Measurements from ENCODE around the gene TFIP11.
"Not testable (repeated sequence)": the region's sequence is repeated elsewhere in the genome, so short reads cannot be mapped to it uniquely, and the experiment has no call there.

Gene TFIP11

GRCh38 chr22:26540119-26540518, 27.8 kb upstream of the TFIP11 start:
- DNase-seq, result no peak

- DNase-seq, result no peak
Observed at GRCh38 chr22:26536762-26537134, 24.5 kb upstream of the TFIP11 start.

GRCh38 chr22:26536056-26536761, 23.9 kb upstream of the TFIP11 start:
- DNase-seq, result no peak

- DNase-seq, result no peak
Observed at GRCh38 chr22:26535603-26535908, 23.3 kb upstream of the TFIP11 start.

DNA sequence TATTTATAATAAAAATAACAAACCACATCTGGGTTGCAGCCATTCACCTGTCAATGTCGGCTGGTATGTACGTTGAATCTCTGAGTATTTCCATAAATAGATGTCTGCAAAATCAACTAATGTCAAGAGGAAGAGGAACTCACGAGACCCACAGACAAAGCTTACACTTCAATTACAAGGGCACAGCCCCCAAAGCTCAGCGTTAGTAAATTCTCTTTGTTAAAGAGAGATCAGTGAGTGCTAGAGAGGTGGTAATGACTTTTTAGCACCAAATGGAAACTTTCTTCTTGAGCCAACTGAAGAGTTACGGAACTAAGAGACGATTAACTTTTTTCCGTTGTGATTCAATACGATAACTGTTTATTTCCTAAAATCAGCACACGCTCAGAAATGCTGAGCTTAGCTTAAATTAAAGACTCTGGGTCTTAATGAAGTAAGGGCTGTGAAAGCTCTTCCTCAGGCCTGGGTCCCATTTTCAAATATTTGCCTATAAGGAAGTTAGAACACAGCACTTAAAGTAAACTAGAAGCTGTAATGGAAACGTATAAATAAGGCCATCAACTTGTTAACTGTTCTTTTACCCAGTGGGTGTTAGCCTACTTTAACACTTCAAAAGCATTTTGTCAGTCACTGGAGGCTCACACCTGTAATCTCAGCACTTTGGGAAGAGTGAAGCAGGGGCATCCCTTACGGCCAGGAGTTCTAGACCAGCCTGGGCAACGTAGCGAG, 22.8 kb upstream of the TFIP11 start:
- no peak for DNase-seq

DNA sequence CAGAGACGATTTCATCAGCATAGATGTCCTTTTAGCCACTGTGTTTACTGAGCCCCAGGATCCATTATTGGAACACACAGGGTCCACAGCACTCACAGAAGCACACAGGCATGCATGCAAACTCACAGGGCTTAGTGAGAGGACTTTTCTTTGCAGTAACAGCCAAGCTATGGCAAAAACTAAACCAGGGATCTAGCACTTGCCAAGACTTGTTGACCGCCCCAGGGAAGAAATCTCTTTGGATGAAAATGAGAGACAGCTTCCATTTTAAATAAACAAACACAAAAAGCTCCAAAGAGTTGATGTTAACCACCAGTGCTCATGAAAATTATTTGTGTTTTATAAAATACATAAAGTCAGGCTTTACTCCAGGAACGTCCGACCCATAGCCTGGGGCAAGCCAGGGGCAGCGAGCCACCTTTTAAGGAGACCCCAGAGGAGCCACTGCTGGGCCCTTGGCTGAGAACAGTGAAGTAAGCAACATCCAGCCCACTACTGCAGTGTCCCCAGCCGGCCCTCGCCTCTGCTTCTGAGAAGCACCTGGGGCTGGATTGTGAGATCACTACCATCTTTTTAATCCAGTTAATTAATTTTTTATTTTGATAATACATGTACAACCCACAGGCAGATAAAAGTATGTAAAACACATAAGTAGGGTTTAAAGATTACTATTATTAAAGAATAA, 22.0 kb upstream of the TFIP11 start:
- no peak for DNase-seq

GRCh38 chr22:26529345-26529744, 17.1 kb upstream of the TFIP11 start:
- DNase-seq, result no peak

- not testable (repeated sequence) for DNase-seq
Observed at GRCh38 chr22:26528518-26528917, 16.2 kb upstream of the TFIP11 start.

DNA sequence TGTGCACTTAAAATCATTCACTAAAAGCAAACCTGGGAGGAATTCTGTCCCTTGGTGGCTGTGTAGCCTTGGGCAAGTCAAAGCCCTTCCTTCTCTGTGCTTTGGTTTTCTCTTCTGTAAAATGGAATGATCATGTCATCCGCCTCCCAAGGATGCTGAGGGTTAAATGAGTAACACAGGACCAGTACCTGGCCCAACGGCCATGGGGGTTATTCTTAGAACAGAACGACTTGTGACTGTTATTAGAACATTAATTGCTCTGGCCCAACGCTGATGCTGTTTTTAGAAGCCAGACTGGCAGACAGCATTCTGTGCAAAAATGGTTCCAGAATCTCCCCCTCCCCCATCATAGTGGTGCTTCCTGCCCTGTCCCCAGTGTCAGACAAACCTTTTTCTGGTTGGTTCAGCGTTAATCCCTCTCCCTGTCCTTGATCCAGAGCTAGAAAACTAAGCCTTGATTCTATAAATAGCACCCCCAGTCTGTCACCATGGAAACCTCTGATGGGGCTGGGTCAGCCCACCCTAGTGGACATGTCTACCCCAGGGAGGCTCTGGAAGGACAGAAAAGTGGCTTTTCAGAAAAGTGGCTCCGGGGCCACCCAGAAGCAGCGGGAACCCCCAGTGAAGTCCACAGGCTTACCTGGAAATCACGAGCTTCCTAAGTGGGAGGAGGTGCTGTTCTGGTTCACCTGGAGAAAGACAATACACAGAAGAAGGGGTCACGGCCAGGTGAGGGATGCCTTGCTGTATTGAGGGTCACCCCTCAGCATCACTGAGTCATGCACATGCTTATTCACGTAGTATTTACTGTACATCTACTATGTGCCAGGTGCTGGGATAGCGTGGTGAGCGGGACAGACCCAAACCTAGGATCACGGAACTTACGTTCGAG, 15.5 kb upstream of the TFIP11 start:
- DNase-seq, result no peak

DNA sequence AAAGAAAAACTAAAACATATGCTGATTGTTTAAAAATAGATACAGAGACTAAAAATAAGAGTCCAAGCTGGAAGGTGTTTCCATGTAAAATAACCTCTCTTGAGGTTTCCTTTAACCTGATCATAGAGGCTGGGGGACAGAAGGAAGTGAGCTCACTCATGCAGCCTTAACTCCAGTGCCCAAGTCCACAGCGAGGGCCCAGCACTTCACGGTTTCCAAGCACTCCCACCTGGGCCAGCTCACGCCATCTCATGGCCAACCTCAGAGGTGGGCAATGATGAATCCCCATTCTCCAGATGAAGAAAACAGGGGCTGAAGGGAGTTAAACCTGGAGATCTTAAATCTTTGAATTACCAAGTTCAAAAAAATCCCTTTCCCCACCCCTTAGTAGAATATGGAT, 14.9 kb upstream of the TFIP11 start:
- DNase-seq, result no peak

DNA sequence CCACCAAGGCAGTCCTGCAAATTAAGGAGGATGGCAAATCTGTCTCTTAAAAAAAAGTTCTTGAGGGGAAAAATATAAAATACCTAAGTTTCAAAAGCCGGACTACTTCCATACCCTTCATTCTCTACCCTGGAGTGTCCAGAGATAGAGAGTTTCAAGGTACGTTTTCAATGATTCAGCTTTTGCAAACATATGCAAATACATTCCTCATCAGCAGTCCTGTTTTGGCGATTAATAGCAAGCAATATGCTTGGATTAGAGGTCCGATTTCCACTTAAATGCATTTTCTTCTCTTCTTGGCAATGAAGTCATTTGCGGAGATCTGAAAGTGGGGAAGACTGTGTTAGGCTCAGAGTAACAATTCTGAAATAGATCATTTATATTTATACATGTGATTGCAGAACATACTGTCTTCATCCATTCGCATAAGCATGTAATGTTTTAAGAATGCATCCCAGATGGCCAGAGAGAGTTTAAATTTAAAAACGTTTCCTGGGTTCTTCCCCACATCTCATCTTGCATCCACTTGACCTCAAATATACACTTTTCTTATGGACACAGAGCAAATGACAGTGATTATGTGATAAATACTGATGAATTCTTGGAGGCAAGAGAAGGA, 13.8 kb upstream of the TFIP11 start:
- no peak for DNase-seq

DNA sequence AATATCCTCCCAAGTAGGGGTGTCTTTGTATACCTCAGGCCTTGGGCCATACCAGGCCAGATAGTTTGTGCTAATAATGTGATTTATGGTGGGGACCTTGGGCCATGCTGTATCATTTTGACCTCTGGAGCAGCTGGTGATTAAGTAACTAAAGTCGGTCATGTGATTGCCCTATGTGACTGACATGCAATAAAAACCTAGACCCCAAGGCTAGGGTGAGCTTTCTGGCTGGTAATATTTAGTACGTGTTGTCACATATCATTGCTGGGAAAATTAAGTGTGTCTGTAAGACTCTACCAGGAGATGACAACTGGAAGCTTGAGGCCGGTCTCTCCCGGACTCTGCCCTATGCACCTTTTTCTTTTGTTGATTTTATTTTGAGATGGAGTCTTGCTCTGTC, 12.6 kb upstream of the TFIP11 start:
- no peak for DNase-seq

- DNase-seq, result no peak
Observed at GRCh38 chr22:26522592-26522991, 10.3 kb upstream of the TFIP11 start.

DNA sequence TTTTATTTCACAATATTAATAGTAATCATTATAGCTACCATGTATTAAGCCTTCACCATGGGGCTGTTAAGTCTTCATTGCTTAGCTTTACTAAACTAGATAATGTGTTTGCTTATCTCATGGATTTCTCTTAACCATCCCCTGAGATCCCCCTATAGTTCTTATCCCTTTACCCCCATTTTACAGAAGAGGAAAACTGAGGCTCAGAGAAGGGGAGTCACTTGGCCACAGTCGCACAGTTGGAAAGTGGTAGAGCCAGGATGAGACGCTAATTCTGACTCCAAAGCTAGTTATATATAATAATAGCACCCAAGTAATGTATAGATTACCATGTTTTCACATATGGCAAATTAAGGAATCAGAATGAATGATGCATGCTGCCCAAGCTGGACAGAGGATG, 9.7 kb upstream of the TFIP11 start:
- DNase-seq, result no peak

DNA sequence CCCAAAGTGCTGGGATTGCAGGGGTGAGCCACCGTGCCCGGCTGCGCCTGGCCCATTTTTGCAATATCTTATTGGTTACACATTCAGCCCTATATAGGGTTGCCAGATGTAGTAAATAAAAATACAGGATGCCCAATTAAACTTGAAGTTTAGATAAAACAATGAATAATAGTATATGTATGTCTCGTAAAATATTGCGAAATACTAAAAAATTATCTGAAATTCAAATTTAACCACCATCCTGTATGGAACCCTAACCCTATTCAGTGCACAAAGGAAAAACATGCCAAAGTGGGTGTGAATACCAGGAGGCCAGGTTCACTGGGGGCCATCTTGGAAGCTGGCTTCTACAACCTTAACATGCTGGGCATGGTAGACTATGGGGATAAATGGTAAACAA, 5.2 kb upstream of the TFIP11 start:
- DNase-seq, result no peak

- DNase-seq, result no peak
Observed at GRCh38 chr22:26516503-26516902, 4.2 kb upstream of the TFIP11 start.

DNA sequence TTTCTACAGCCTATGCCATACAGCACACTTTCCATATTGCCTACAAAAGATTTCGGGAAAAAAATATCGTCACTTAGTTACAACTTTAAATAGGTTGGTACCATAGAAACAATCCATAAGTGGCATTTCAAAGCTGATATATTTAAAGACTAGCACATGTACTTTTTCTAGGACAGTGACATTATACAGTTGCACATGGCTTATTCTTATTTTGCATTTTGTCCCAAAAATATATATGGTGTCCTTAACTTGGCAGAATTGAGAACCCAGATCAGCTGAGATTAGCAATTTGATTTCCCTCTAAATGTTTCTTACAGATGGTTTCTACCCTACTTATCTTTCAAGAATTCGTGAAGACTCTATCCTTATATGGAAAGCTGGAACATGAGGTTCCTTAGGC, 3.7 kb upstream of the TFIP11 start:
- DNase-seq, result no peak

DNA sequence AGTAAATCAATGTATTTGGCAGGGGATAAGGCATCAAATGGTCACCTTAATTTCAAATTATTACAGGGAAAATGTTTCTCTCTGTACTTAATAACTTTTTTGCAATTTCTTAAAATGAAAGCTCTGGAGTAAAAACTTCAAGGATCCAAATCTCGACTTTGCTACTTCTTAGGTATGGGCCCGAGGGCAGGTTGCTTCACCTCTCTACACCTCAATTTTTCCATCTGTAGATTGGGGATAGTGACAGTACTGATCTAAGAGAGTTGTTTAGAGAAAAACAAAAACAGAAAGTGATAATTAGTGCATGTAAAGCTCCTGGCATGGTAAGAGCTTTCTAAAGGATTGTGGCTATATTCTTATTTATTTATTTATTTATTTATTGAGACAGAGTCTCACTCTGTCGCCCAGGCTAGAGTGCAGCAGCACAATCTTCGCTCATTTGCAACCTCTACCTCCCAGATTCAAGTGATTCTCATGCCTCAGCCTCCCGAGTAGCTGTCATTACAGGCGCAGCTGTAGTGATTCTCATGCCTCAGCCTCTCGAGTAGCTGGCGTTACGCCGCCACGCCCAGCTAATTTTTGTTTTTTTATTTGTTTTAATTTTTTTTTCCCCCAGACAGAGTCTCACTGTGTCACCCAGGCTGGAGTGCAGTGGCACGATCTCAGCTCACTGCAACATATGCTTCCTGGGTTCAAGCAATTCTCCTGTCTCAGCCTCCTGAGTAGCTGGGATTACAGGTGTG, 2.3 kb upstream of the TFIP11 start:
- DNase-seq, result no peak

GRCh38 chr22:26513838-26514237, 1.6 kb upstream of the TFIP11 start:
- no peak for DNase-seq

DNA sequence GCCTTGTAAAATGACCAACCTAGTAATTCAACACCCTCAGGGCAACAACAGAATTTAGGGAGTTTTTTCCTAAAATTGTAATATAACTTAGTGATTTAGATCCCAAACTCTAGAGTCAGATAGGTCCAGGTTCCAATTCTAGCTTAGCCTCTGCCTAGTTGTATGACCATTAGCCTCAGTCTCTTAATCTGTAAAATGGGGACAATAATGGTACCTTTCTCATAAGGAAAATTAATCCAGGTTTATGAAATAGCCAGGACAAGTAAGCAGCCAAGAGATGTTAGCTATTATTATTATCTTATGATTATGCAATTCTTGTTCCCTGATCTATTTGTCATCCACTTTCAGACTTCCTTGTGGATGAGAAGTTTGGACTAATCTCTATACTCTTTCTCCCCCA, 4.1 kb downstream of the TFIP11 start:
- DNase-seq, result no peak

GRCh38 chr22:26503758-26504157, 8.5 kb downstream of the TFIP11 start:
- DNase-seq, result no peak

All from stimulated activated CD4-positive, alpha-beta T cell treated with anti-CD3 and anti-CD28 coated beads, Interleukin-2, amount 100 ng/mL, for 24 hours (primary cell).